DND-41 (cell line): Measurements from ENCODE around the gene CHTF8.

Source experiments
- CTCF ChIP-seq: IDR thresholded peaks from 2 replicates; pipeline ENCODE4 v1.5.1; 2012; ENCODE audit warnings: borderline replicate concordance, low read length, moderate library complexity, mild to moderate bottlenecking; ENCODE audit not compliant: poor library complexity, severe bottlenecking; ENCODE audit errors: extremely low read depth
- EZH2 ChIP-seq: IDR thresholded peaks from 3 replicates; pipeline ENCODE4 v1.6.1; 2012; ENCODE audit warnings: borderline replicate concordance, low read depth, mild to moderate bottlenecking, moderate library complexity, low read length, inconsistent platforms; ENCODE audit not compliant: severe bottlenecking

- TF ChIP-seq CTCF = no peak
- TF ChIP-seq EZH2 = no peak
Observed at GRCh38 chr16:69176033-69176800, 43.8 kb upstream of the CHTF8 start.
